Gastroesophageal sphincter (tissue), 4 donors: ENCODE results near the gene AFF3. TPM values are rescaled to one million over a fixed set of nuclear protein-coding genes. Genes with fewer than 3 reads are reported as not detected.

Experiments
- ATAC-seq: fragments of 150-250 bp; one replicate; pipeline ENCODE4 v1.9.1; 2016; ENCODE audit warnings: mild to moderate bottlenecking, moderate library complexity
- H3K27ac ChIP-seq, 4 donors: fragments of 200-600 bp; sonication (generic) in 3 of 4; 1 replicate in 3 of 4; 2 replicates in 1 of 4; pipeline ENCODE4 v1.5.1; 2016 to 2019
- H3K27me3 ChIP-seq: fragments of 200-600 bp; sonication (generic); one replicate; pipeline ENCODE4 v1.5.1; 2019
- H3K36me3 ChIP-seq, 2 donors: fragments of 200-600 bp; sonication (generic); one replicate each; pipeline ENCODE4 v1.5.1; 2019; ENCODE audit warnings: control low read depth in 1 of 2
- H3K4me1 ChIP-seq, 3 donors: fragments of 200-600 bp; sonication (generic); 1 replicate in 2 of 3; 2 replicates in 1 of 3; pipeline ENCODE4 v1.5.1; 2016 to 2019; ENCODE audit warnings: control low read depth in 2 of 3
- H3K4me3 ChIP-seq, 2 donors: fragments of 200-600 bp; sonication (generic); one replicate each; pipeline ENCODE4 v1.5.1; 2019; ENCODE audit warnings: mild to moderate bottlenecking in 1 of 2, moderate library complexity in 1 of 2
- H3K9me3 ChIP-seq, 3 donors: fragments of 200-600 bp; sonication (generic); one replicate each; pipeline ENCODE4 v1.5.1; 2017 to 2019; ENCODE audit warnings: control low read depth in 2 of 3
- EP300 ChIP-seq: sonication (generic); formaldehyde crosslinking; IDR thresholded peaks from one replicate; pipeline ENCODE4 v1.6.1; 2017; ENCODE audit warnings: antibody characterized with exemption, mild to moderate bottlenecking
- POLR2A ChIP-seq, 2 donors: fragments of 450-650 bp; IDR thresholded peaks; one replicate each; pipeline ENCODE4 v1.6.1; 2017; ENCODE audit warnings: antibody characterized with exemption in 2 of 2, mild to moderate bottlenecking in 2 of 2, moderate library complexity in 1 of 2
- POLR2AphosphoS5 ChIP-seq: sonication (generic); formaldehyde crosslinking; IDR thresholded peaks from one replicate; pipeline ENCODE4 v1.6.1; 2017; ENCODE audit warnings: antibody characterized with exemption
- WGBS, 2 donors: methylation state at CpG; one replicate each; pipeline ENCODE4 v1.1.5; 2018; ENCODE audit warnings: low coverage in 1 of 2; 5-methylcytosine and 5-hydroxymethylcytosine counted together
- total RNA-seq, 4 donors: library from RNA; depleted of rRNA; stranded (reverse); fragments of >200 nt; gene quantifications; one replicate each; pipeline ENCODE4 v1.1.0, GENCODE V29; 2016
- TF ChIP-seq, protein P1 (sequence below), 4 experiments: fragments of 200-600 bp in 2 of 4; fragments of 450-650 bp in 2 of 4; sonication (generic) in 1 of 4; IDR thresholded peaks; one replicate each; pipeline ENCODE4 v1.5.1; 2017 to 2019; ENCODE audit warnings: antibody characterized with exemption in 4 of 4, mild to moderate bottlenecking in 2 of 4, moderate library complexity in 2 of 4

Gene AFF3
- total RNA-seq, 4 donors from 2014 or later = 15.4 to 74.8 (median 37.7) TPM

DNA sequence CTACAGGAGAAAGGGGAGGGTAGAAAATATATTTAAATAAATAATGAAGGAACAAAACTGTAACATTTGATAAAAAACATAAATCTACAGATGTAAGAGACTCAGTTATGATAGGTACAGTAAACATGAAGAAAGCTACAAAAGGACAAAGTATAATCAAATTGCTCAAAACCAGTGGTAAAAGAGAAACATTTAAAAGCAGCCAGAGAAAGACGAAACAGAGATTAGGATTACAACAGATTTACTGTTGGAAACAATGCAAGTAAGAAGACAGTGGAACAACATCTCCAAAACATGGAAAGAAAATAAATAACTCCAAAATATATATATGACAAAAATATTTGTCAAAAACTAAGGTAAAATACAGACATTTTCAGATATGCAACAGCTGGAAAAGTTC lies 344.9 kb downstream of the AFF3 start:
- Histone ChIP-seq H3K27me3 (no peaks in the 10 kb centered on the region), H3K4me3 (no peak overlapping the region), H3K9me3 (peaks cover 0 to 14% (median 0%) of the 10 kb centered on the region in 3 donors), H3K27ac (no peak overlapping the region), H3K36me3 (no peaks in the 10 kb centered on the region), H3K4me1 (no peaks in the 10 kb centered on the region)
- ATAC-seq = no peak
- WGBS, 2 donors = 100% methylated on average over 1 of the region's 1 CpG
- no peak for TF ChIP-seq POLR2AphosphoS5
- TF ChIP-seq, protein P1, sequence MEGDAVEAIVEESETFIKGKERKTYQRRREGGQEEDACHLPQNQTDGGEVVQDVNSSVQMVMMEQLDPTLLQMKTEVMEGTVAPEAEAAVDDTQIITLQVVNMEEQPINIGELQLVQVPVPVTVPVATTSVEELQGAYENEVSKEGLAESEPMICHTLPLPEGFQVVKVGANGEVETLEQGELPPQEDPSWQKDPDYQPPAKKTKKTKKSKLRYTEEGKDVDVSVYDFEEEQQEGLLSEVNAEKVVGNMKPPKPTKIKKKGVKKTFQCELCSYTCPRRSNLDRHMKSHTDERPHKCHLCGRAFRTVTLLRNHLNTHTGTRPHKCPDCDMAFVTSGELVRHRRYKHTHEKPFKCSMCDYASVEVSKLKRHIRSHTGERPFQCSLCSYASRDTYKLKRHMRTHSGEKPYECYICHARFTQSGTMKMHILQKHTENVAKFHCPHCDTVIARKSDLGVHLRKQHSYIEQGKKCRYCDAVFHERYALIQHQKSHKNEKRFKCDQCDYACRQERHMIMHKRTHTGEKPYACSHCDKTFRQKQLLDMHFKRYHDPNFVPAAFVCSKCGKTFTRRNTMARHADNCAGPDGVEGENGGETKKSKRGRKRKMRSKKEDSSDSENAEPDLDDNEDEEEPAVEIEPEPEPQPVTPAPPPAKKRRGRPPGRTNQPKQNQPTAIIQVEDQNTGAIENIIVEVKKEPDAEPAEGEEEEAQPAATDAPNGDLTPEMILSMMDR (IDR thresholded peaks at IDR 0.05) = no peak
- no peak for TF ChIP-seq EP300
- TF ChIP-seq POLR2A (IDR thresholded peaks at IDR 0.05) = no peak

DNA sequence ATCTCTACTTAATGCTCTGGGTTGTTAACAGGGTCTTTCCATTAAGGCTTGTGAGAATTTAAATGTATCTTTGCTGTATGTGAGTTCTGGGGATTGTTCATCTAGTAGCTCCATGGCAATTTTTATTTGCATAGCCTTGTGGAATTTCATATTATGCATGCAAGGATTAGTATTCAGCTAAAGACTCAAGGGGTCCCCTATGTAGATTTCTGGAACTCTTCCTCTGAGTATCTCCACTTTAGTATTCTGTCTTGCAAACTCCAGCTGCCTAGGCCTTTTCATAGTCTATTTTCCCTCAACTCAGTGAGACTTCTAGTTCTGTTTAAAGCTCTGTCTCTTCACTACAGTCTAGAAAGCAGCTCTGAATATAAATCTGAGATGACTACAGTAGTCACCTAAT lies 348.0 kb downstream of the AFF3 start:
- no peaks in the 10 kb centered on the region for H3K4me1 ChIP-seq
- no peaks in the 10 kb centered on the region for H3K36me3 ChIP-seq
- no peak for ATAC-seq
- TF ChIP-seq EP300 (no peak), POLR2A (IDR thresholded peaks at IDR 0.05) (no peak), POLR2AphosphoS5 (no peak)
- TF ChIP-seq, protein P1 (IDR thresholded peaks at IDR 0.05) = no peak
- H3K27me3 ChIP-seq = no peaks in the 10 kb centered on the region
- H3K4me3 ChIP-seq = no peak overlapping the region
- H3K9me3 ChIP-seq = peaks cover 0 to 14% (median 0%) of the 10 kb centered on the region in 3 donors
- no peak overlapping the region for H3K27ac ChIP-seq

DNA sequence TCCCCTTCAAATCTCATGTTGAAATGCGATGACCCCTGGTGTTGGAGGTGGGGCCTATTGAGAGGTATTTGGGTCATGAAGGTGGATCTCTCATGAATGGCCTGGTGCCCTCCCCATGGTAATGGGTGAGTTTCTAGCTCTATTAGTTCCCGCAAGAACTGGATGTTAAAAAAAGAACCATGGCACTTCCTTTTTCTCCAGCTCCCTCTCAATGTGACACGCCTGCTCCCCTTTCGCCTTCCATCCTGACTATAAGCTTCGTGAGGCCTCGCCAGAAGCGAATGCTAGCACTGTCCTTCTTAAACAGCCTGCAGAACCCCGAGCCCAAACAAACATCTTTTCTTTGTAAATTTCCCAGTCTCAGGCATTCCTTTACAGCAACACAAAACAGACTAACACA lies 349.4 kb downstream of the AFF3 start:
- Histone ChIP-seq H3K9me3 (peaks cover 0 to 14% (median 0%) of the 10 kb centered on the region in 3 donors), H3K36me3 (no peaks in the 10 kb centered on the region), H3K27ac (no peak overlapping the region), H3K27me3 (no peaks in the 10 kb centered on the region), H3K4me1 (no peaks in the 10 kb centered on the region), H3K4me3 (no peak overlapping the region)
- TF ChIP-seq POLR2AphosphoS5 = no peak
- TF ChIP-seq, protein P1 (IDR thresholded peaks at IDR 0.05) = no peak
- no peak for TF ChIP-seq EP300
- no peak for TF ChIP-seq POLR2A (IDR thresholded peaks at IDR 0.05)
- ATAC-seq = no peak
- 91 to 97% methylated on average over 8 of the region's 8 CpGs for WGBS, 2 donors

DNA sequence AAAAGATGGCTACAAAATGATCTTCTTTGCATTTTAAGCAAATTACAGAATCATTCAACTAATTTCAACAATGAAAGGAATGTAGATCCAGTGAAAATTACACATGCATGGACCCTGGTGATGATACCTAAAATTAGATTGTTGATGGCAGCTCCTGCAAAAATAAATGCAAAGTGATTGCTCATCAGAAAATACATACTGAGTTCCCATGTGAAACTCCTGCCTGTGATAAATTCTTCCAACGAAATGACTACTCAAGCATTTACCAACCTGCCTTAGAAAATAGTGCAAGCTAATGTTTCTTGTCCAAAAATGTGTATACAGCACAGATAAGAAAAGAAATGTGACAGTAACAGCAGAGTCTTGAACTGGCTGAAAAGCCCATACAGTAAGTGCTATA lies 352.5 kb downstream of the AFF3 start:
- Histone ChIP-seq H3K36me3 (no peaks in the 10 kb centered on the region), H3K4me1 (no peaks in the 10 kb centered on the region), H3K27me3 (no peaks in the 10 kb centered on the region), H3K27ac (no peak overlapping the region), H3K9me3 (no peaks in the 10 kb centered on the region), H3K4me3 (no peak overlapping the region)
- ATAC-seq = no peak
- 29 to 33% methylated on average over 1 of the region's 1 CpG for WGBS, 2 donors
- TF ChIP-seq, protein P1 (IDR thresholded peaks at IDR 0.05) = no peak
- TF ChIP-seq EP300 (no peak), POLR2A (IDR thresholded peaks at IDR 0.05) (no peak), POLR2AphosphoS5 (no peak)

DNA sequence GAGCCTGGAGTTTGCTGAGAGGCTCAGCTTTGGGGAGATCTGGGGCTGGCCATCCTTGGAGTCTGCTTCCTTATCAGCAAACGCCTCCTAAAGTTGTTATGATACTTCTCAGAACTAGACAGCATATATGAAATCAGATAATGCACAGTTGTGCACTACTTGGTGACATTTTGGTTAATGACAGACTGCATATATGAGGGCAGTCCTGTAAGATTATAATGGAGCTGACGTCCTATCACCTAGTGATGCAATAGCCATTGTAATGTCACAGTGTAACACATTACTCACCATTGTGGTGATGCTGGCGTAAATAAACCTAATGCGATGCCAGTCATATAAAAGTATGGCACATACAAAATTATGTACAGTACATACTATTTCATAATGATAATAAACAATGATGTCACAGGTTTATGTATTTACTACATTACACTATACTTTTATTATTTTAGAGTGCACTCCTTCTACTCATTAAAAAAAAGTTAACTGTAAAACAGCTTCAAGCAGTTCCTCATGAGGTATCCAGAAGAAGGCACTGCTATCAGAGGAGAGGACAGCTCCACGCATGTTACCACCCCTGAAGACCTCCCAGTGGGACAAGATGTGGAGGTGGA lies 354.5 kb downstream of the AFF3 start:
- no peak for ATAC-seq
- Histone ChIP-seq H3K4me1 (no peaks in the 10 kb centered on the region), H3K27me3 (no peaks in the 10 kb centered on the region), H3K4me3 (no peak overlapping the region), H3K9me3 (no peaks in the 10 kb centered on the region), H3K36me3 (no peaks in the 10 kb centered on the region), H3K27ac (no peak overlapping the region)
- 92 to 98% methylated on average over 5 of the region's 5 CpGs for WGBS, 2 donors
- TF ChIP-seq POLR2A (IDR thresholded peaks at IDR 0.05) (no peak), EP300 (no peak), POLR2AphosphoS5 (no peak)
- TF ChIP-seq, protein P1 (IDR thresholded peaks at IDR 0.05) = no peak
